Caco-2 (cell line): ENCODE data around the gene GET3. TPM values are rescaled to one million over a fixed set of nuclear protein-coding genes. Genes with fewer than 3 reads are reported as not detected.

Experiments used
- BruUV-seq: library from RNA; stranded (reverse); fragments of 400-500 nt; replicated peaks from 2 replicates; lab custom pipeline; 2021; lab: Mats Ljungman, UMichigan
- CTCF ChIA-PET: fragments of 300-600 bp; sonication (Branson Sonifier 250); formaldehyde crosslinking; loops from one replicate; lab custom pipeline; 2022; ENCODE audit warnings: antibody characterized with exemption; lab: Charles Lee
- POLR2A ChIA-PET: fragments of 300-600 bp; sonication (Branson Sonifier 250); formaldehyde crosslinking; loops from one replicate; lab custom pipeline; 2022; ENCODE audit warnings: antibody characterized with exemption; lab: Charles Lee
- DNase-seq, 2 experiments: peaks; one replicate each; pipeline versions ENCODE4 v3.0.0 to v3.0.0-alpha.2; 2020 to 2022
- H3K27me3 ChIP-seq: replicated peaks from 2 replicates; pipeline ENCODE4 v1.6.0; 2011; ENCODE audit warnings: low read length; ENCODE audit not compliant: control insufficient read depth, insufficient read depth
- H3K36me3 ChIP-seq: 2 replicates; pipeline ENCODE4 v1.5.1; 2011; ENCODE audit warnings: low read length; ENCODE audit not compliant: control insufficient read depth, insufficient read depth
- H3K4me1 ChIP-seq: fragments of 250-450 bp; sonication (Bioruptor Pico); 2 replicates; pipeline ENCODE4 v1.5.1; 2020; ENCODE audit warnings: mild to moderate bottlenecking
- H3K4me3 ChIP-seq: 2 replicates; pipeline ENCODE4 v1.5.1; 2011; ENCODE audit warnings: low read depth, mild to moderate bottlenecking, control low read depth, low read length
- H3K9me3 ChIP-seq: fragments of 250-450 bp; sonication (Bioruptor Pico); 2 replicates; pipeline ENCODE4 v1.5.1; 2020; ENCODE audit warnings: mild to moderate bottlenecking, moderate library complexity
- H3K27ac Mint-ChIP-seq: one replicate; pipeline ENCODE4 v1.8.0; 2022; ENCODE audit warnings: mixed read lengths; ENCODE audit not compliant: unreplicated experiment
- H3K27me3 Mint-ChIP-seq: one replicate; pipeline ENCODE4 v1.8.0; 2022; ENCODE audit warnings: mixed read lengths; ENCODE audit not compliant: insufficient read depth, unreplicated experiment
- H3K36me3 Mint-ChIP-seq: one replicate; pipeline ENCODE4 v1.8.0; 2022; ENCODE audit warnings: mild to moderate bottlenecking, mixed read lengths; ENCODE audit not compliant: insufficient read depth, unreplicated experiment
- H3K4me1 Mint-ChIP-seq: one replicate; pipeline ENCODE4 v1.8.0; 2022; ENCODE audit warnings: low read depth, mixed read lengths; ENCODE audit not compliant: unreplicated experiment
- H3K4me3 Mint-ChIP-seq: one replicate; pipeline ENCODE4 v1.8.0; 2022; ENCODE audit warnings: mild to moderate bottlenecking, moderate library complexity, mixed read lengths; ENCODE audit not compliant: unreplicated experiment
- H3K9me3 Mint-ChIP-seq: one replicate; pipeline ENCODE4 v1.8.0; 2022; ENCODE audit warnings: mixed read lengths; ENCODE audit not compliant: unreplicated experiment
- CTCF ChIP-seq, 2 experiments: fragments of 200-600 bp in 1 of 2; IDR thresholded peaks; 1 replicate in 1 of 2; 2 replicates in 1 of 2; pipeline versions ENCODE4 v1.5.1 to v1.8.0; 2011 to 2022; ENCODE audit warnings: antibody characterized with exemption in 1 of 2, control low read depth in 1 of 2, inconsistent platforms in 1 of 2, low read depth in 1 of 2, low read length in 1 of 2, mild to moderate bottlenecking in 1 of 2, moderate library complexity in 1 of 2; ENCODE audit not compliant: insufficient read depth in 1 of 2, severe bottlenecking in 1 of 2, unreplicated experiment in 1 of 2
- intact Hi-C: fragments of 100-400 bp; cut with micrococcal nuclease; formaldehyde crosslinking; loops from one replicate; pipeline ENCODE4 v1.10.0; 2022; ENCODE audit not compliant: unreplicated experiment
- total RNA-seq: library from RNA; stranded (reverse); gene quantifications from 2 replicates; pipeline ENCODE4 v1.2.3, GENCODE V29; 2022

The GET3 gene
- total RNA-seq, 1 experiment from 2014 or later: 57.1 TPM

DNA sequence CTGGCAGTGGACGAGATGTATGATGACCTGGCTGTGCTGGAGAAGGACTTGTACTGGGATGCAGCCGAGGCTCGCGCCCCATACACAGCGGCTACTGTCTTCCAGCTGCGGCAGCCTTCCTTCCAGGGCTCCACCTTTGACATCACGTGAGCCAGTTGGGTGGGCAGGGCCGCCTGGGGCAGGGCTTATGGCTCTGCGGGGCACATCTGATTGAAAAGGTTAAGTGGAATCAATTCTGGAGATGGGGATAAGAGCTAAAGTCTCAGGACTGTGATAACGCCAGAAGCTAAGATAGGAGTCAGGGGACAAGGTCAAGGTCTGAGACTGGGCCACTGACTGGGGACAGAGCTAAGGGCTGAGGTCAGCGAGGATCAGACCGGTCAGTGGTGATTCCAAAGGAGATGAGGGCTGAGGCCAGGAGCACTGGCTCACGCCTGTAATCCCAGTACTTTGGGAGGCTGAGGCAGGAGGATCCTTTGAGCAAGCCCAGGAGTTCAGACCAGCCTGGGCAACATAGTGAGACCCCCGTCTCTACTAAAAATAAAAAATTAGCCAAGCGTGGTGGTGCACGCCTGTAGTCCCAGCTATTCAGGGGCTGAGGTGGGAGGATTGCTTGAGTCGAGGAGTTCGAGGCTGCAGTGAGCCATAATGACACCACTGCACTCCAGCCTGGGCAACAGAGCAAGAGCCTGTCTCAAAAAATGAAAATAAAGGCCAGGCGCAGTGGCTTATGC lies 19.0 kb downstream of the GET3 start:
- Mint-ChIP-seq H3K27ac (no peak overlapping the region), H3K4me3 (no peak overlapping the region), H3K36me3 (peaks cover 13% of the 10 kb centered on the region), H3K4me1 (no peaks in the 10 kb centered on the region), H3K9me3 (no peaks in the 10 kb centered on the region), H3K27me3 (peaks cover 9% of the 10 kb centered on the region)
- no peaks in the 10 kb centered on the region for H3K27me3 ChIP-seq
- no TSS peak for BruUV-seq
- peaks cover 5% of the 10 kb centered on the region; the same call in 1 of the 2 replicates for H3K4me1 ChIP-seq
- no peak overlapping the region for H3K4me3 ChIP-seq
- H3K9me3 ChIP-seq: no peaks in the 10 kb centered on the region
- no peak for TF ChIP-seq CTCF (IDR thresholded peaks at IDR 0.05; ENCODE audit: insufficient read depth in 1 of 2, low read depth in 1 of 2, low read length in 1 of 2, severe bottlenecking in 1 of 2, unreplicated experiment in 1 of 2)
- no peaks in the 10 kb centered on the region for H3K36me3 ChIP-seq
- intact Hi-C loops: no loop called here
- ChIA-PET CTCF (no interaction called here), POLR2A (no interaction called here)
- DNase-seq: no peak

GRCh38 chr19:12757544-12758274 lies 20.4 kb downstream of the GET3 start:
- TF ChIP-seq CTCF (IDR thresholded peaks at IDR 0.05; ENCODE audit: insufficient read depth in 1 of 2, low read depth in 1 of 2, low read length in 1 of 2, severe bottlenecking in 1 of 2, unreplicated experiment in 1 of 2): peak; percentile 74 to 80
- Mint-ChIP-seq H3K4me1 (no peaks in the 10 kb centered on the region), H3K27ac (no peak overlapping the region), H3K9me3 (no peaks in the 10 kb centered on the region), H3K4me3 (peak overlapping the region; percentile 49), H3K27me3 (peaks cover 7% of the 10 kb centered on the region), H3K36me3 (peaks cover 13% of the 10 kb centered on the region)
- BruUV-seq: no TSS peak
- H3K4me1 ChIP-seq: no peaks in the 10 kb centered on the region; the same call in 1 of the 2 replicates
- intact Hi-C loops: no loop called here
- ChIA-PET CTCF (interaction anchor here (0.6 to 1.4 kb wide), 8 partner anchors 11 to 1627 kb away, joined by 3 to 7 read pairs (median 4); partner anchors contain the start of gene GET3), POLR2A (no interaction called here)
- H3K36me3 ChIP-seq: no peaks in the 10 kb centered on the region
- no peaks in the 10 kb centered on the region for H3K27me3 ChIP-seq
- H3K4me3 ChIP-seq: peak overlapping the region; percentile 4; the same call in 1 of the 2 replicates
- H3K9me3 ChIP-seq: no peaks in the 10 kb centered on the region
- DNase-seq: peak; percentile 59 to 79

DNA sequence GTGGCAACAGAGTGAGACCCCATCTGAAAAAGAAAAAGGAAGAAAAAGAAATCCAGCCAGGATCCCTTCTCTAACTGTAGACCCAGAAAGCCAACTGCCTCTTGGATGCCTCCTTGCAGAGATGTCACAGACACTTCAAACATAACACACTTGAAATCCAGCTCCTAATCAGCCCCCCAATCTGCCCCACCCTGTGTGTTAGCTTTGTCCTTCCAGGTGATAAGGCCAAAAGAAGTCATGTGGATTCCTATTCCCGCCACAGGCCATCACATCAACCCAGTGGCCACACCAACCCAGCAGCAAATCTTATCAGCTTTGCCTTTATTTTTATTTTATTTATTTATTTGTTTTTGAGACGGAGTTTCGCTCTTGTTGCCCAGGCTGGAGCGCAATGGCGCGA lies 22.4 kb downstream of the GET3 start:
- no peak for TF ChIP-seq CTCF (IDR thresholded peaks at IDR 0.05; ENCODE audit: insufficient read depth in 1 of 2, low read depth in 1 of 2, low read length in 1 of 2, severe bottlenecking in 1 of 2, unreplicated experiment in 1 of 2)
- Histone ChIP-seq H3K4me1 (no peaks in the 10 kb centered on the region; the same call in 1 of the 2 replicates), H3K9me3 (no peaks in the 10 kb centered on the region), H3K27me3 (no peaks in the 10 kb centered on the region), H3K36me3 (peaks cover 2% of the 10 kb centered on the region; the same call in 1 of the 2 replicates), H3K4me3 (no peak overlapping the region)
- Mint-ChIP-seq H3K36me3 (peaks cover 18% of the 10 kb centered on the region), H3K27ac (no peak overlapping the region), H3K27me3 (no peaks in the 10 kb centered on the region), H3K4me1 (no peaks in the 10 kb centered on the region), H3K4me3 (no peak overlapping the region), H3K9me3 (no peaks in the 10 kb centered on the region)
- intact Hi-C loops: loop anchor here (1.0 to 5.0 kb wide), 3 partner anchors 37 to 88 kb away; no protein-coding TSS in a partner anchor
- CTCF ChIA-PET: interaction anchor here (0.6 to 1.8 kb wide), 7 partner anchors 12 to 131 kb away, joined by 3 to 15 read pairs (median 6); partner anchors contain the start of genes GCDH, GET3, JUNB and TRIR
- POLR2A ChIA-PET: no interaction called here
- DNase-seq: no peak
- BruUV-seq: no TSS peak
